Trophoblast cell (in vitro differentiated cells and primary cell): ENCODE data around the gene DDIAS.

Source experiments
- DNase-seq, 2 donors: peaks; one replicate each; pipeline ENCODE4 v3.0.0-alpha.2; 2016
- H2AFZ ChIP-seq: 2 replicates; pipeline ENCODE4 v1.6.1; 2013; ENCODE audit warnings: low read length, moderate library complexity, mild to moderate bottlenecking; ENCODE audit not compliant: insufficient read depth, poor library complexity
- H2AK5ac ChIP-seq: 2 replicates; pipeline ENCODE4 v1.6.1; 2013; ENCODE audit warnings: mild to moderate bottlenecking, low read length
- H2BK120ac ChIP-seq: 2 replicates; pipeline ENCODE4 v1.6.1; 2013; ENCODE audit warnings: low read length, mild to moderate bottlenecking, moderate library complexity; ENCODE audit not compliant: insufficient read depth, poor library complexity
- H2BK12ac ChIP-seq: 2 replicates; pipeline ENCODE4 v1.6.1; 2013; ENCODE audit warnings: mild to moderate bottlenecking, low read length, moderate library complexity
- H2BK5ac ChIP-seq: 2 replicates; pipeline ENCODE4 v1.6.1; 2013; ENCODE audit warnings: low read length, low read depth, moderate library complexity, mild to moderate bottlenecking; ENCODE audit not compliant: poor library complexity
- H3K14ac ChIP-seq: 2 replicates; pipeline ENCODE4 v1.6.1; 2013; ENCODE audit warnings: mild to moderate bottlenecking, low read length
- H3K18ac ChIP-seq: 2 replicates; pipeline ENCODE4 v1.6.1; 2013; ENCODE audit warnings: mild to moderate bottlenecking, low read length
- H3K23ac ChIP-seq: 2 replicates; pipeline ENCODE4 v1.6.1; 2013; ENCODE audit warnings: low read length
- H3K27ac ChIP-seq: 2 replicates; pipeline ENCODE4 v1.5.1; 2013; ENCODE audit warnings: low read depth, mild to moderate bottlenecking, inconsistent platforms, low read length, moderate library complexity
- H3K27me3 ChIP-seq: 2 replicates; pipeline ENCODE4 v1.6.1; 2013; ENCODE audit warnings: inconsistent platforms, mild to moderate bottlenecking, low read length, moderate library complexity; ENCODE audit not compliant: insufficient read depth
- H3K36me3 ChIP-seq, 2 experiments: 1 replicate in 1 of 2; 2 replicates in 1 of 2; pipeline ENCODE4 v1.6.1; 2013; ENCODE audit warnings: low read length in 2 of 2, mild to moderate bottlenecking in 2 of 2, moderate library complexity in 1 of 2; ENCODE audit not compliant: insufficient read depth in 2 of 2, control insufficient read depth in 1 of 2
- H3K4ac ChIP-seq: 2 replicates; pipeline ENCODE4 v1.6.1; 2013; ENCODE audit warnings: low read depth, mild to moderate bottlenecking, low read length, moderate library complexity
- H3K4me1 ChIP-seq, 2 experiments: 1 replicate in 1 of 2; 2 replicates in 1 of 2; pipeline ENCODE4 v1.6.1; 2013; ENCODE audit warnings: low read length in 2 of 2, mild to moderate bottlenecking in 2 of 2, moderate library complexity in 1 of 2; ENCODE audit not compliant: insufficient read depth in 2 of 2, control insufficient read depth in 1 of 2
- H3K4me2 ChIP-seq: 2 replicates; pipeline ENCODE4 v1.6.1; 2013; ENCODE audit warnings: inconsistent platforms, mild to moderate bottlenecking, low read length, moderate library complexity
- H3K4me3 ChIP-seq: 2 replicates; pipeline ENCODE4 v1.5.1; 2013; ENCODE audit warnings: mild to moderate bottlenecking, low read depth, low read length, inconsistent platforms
- H3K79me1 ChIP-seq: one replicate; pipeline ENCODE4 v1.6.1; 2013; ENCODE audit warnings: low read length
- H3K79me2 ChIP-seq: 2 replicates; pipeline ENCODE4 v1.6.1; 2013; ENCODE audit warnings: low read length, mild to moderate bottlenecking; ENCODE audit not compliant: control insufficient read depth, insufficient read depth, poor library complexity
- H3K9ac ChIP-seq: 2 replicates; pipeline ENCODE4 v1.6.1; 2013; ENCODE audit warnings: mild to moderate bottlenecking, low read length
- H3K9me3 ChIP-seq: 2 replicates; pipeline ENCODE4 v1.6.1; 2013; ENCODE audit warnings: low read depth, mild to moderate bottlenecking, control low read depth, inconsistent platforms, low read length; ENCODE audit not compliant: insufficient read depth
- H4K12ac ChIP-seq: 2 replicates; pipeline ENCODE4 v1.6.1; 2013; ENCODE audit warnings: low read depth, mild to moderate bottlenecking, low read length, moderate library complexity
- H4K8ac ChIP-seq: 2 replicates; pipeline ENCODE4 v1.6.1; 2013; ENCODE audit warnings: low read depth, mild to moderate bottlenecking, low read length, moderate library complexity
- H4K91ac ChIP-seq: one replicate; pipeline ENCODE4 v1.6.1; 2013; ENCODE audit warnings: low read depth, mild to moderate bottlenecking, low read length, moderate library complexity
- WGBS: extraction: QIAGEN DNeasy Blood & Tissue Kit; methylation state at CpG from one replicate; pipeline ENCODE4 v1.1.7; 2013; ENCODE audit warnings: missing lambda C conversion rate; ENCODE audit not compliant: insufficient read length, insufficient coverage; ENCODE audit errors: extremely low coverage; 5-methylcytosine and 5-hydroxymethylcytosine counted together

The DDIAS gene

GRCh38 chr11:82930734-82931133 lies 29.2 kb downstream of the DDIAS start:
- Histone ChIP-seq H2AFZ (no peak overlapping the region), H3K23ac (no peak overlapping the region), H2BK12ac (no peak overlapping the region), H3K36me3 (peaks cover 0 to 4% of the 10 kb centered on the region in 2 experiments), H2BK120ac (no peak overlapping the region), H2AK5ac (no peak overlapping the region), H3K27ac (no peak overlapping the region), H3K9me3 (no peaks in the 10 kb centered on the region), H3K27me3 (no peaks in the 10 kb centered on the region), H3K9ac (no peak overlapping the region), H4K12ac (no peak overlapping the region), H2BK5ac (no peak overlapping the region), H4K8ac (no peak overlapping the region), H3K4me1 (no peaks in the 10 kb centered on the region), H3K18ac (no peak overlapping the region), H3K4ac (no peak overlapping the region), H3K4me3 (no peak overlapping the region), H3K4me2 (no peak overlapping the region), H4K91ac (no peak overlapping the region), H3K14ac (no peak overlapping the region), H3K79me2 (no peaks in the 10 kb centered on the region), H3K79me1 (no peaks in the 10 kb centered on the region)
- WGBS: no CpG with 5 or more reads among the region's 2 CpGs
- DNase-seq: no peak

DNA sequence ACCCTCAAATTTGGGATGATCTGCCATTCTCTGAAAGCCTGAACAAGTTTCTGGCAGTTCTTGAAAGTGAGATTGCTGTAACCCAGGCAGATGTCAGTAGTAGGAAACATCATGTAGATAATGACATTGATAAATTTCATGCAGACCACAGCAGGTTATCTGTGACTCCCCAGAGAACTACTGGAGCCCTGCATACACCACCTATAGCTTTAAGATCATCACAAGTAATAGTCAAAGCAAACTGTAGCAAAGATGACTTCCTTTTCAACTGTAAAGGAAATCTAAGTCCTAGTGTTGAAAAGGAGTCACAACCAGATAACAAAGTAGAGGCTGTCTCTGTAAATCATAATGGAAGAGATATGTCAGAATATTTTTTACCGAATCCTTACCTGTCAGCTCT lies 31.0 kb downstream of the DDIAS start:
- Histone ChIP-seq H3K9me3 (no peaks in the 10 kb centered on the region), H2BK120ac (no peak overlapping the region), H2AK5ac (no peak overlapping the region), H4K8ac (no peak overlapping the region), H2BK5ac (no peak overlapping the region), H3K4ac (no peak overlapping the region), H3K4me1 (no peaks in the 10 kb centered on the region), H3K27me3 (no peaks in the 10 kb centered on the region), H3K23ac (no peak overlapping the region), H3K4me3 (no peak overlapping the region), H2BK12ac (no peak overlapping the region), H3K27ac (no peak overlapping the region), H3K36me3 (peaks cover 0 to 4% of the 10 kb centered on the region in 2 experiments), H2AFZ (no peak overlapping the region), H3K4me2 (no peak overlapping the region), H3K79me1 (no peaks in the 10 kb centered on the region), H4K91ac (no peak overlapping the region), H3K9ac (no peak overlapping the region), H3K79me2 (no peaks in the 10 kb centered on the region), H3K14ac (no peak overlapping the region), H3K18ac (no peak overlapping the region), H4K12ac (no peak overlapping the region)
- no peak for DNase-seq
- WGBS: no CpG with 5 or more reads among the region's 1 CpG

GRCh38 chr11:82936261-82936660 lies 34.7 kb downstream of the DDIAS start:
- no peak overlapping the region for H3K4ac ChIP-seq
- H3K4me3 ChIP-seq: no peak overlapping the region
- no peak overlapping the region for H3K27ac ChIP-seq
- no peak overlapping the region for H3K4me2 ChIP-seq
- H3K18ac ChIP-seq: no peak overlapping the region
- no peak overlapping the region for H2BK5ac ChIP-seq
- H3K27me3 ChIP-seq: no peaks in the 10 kb centered on the region
- no peak overlapping the region for H2AK5ac ChIP-seq
- H3K36me3 ChIP-seq: peaks cover 0 to 4% of the 10 kb centered on the region in 2 experiments
- WGBS: no CpG with 5 or more reads among the region's 3 CpGs
- no peak for DNase-seq
- H3K9ac ChIP-seq: no peak overlapping the region
- H3K9me3 ChIP-seq: no peaks in the 10 kb centered on the region
- peaks cover 0 to 2% of the 10 kb centered on the region in 2 experiments for H3K4me1 ChIP-seq
- H2AFZ ChIP-seq: no peak overlapping the region
- H3K14ac ChIP-seq: no peak overlapping the region
- H2BK12ac ChIP-seq: no peak overlapping the region
- no peaks in the 10 kb centered on the region for H3K79me1 ChIP-seq
- no peak overlapping the region for H4K12ac ChIP-seq
- H3K23ac ChIP-seq: no peak overlapping the region
- H4K8ac ChIP-seq: no peak overlapping the region
- H3K79me2 ChIP-seq: no peaks in the 10 kb centered on the region
- H2BK120ac ChIP-seq: no peak overlapping the region
- H4K91ac ChIP-seq: no peak overlapping the region

GRCh38 chr11:82937554-82937953 lies 36.0 kb downstream of the DDIAS start:
- Histone ChIP-seq H3K27me3 (no peaks in the 10 kb centered on the region), H2AFZ (no peak overlapping the region), H3K79me1 (no peaks in the 10 kb centered on the region), H2BK12ac (no peak overlapping the region), H3K9ac (no peak overlapping the region), H3K27ac (no peak overlapping the region), H3K23ac (no peak overlapping the region), H4K8ac (no peak overlapping the region), H3K9me3 (peaks cover 2% of the 10 kb centered on the region), H3K4me1 (peaks cover 0 to 2% of the 10 kb centered on the region in 2 experiments), H3K4me2 (no peak overlapping the region), H2BK120ac (no peak overlapping the region), H3K14ac (no peak overlapping the region), H3K36me3 (peaks cover 0 to under 1% of the 10 kb centered on the region in 2 experiments), H2AK5ac (no peak overlapping the region), H4K91ac (no peak overlapping the region), H2BK5ac (no peak overlapping the region), H3K18ac (no peak overlapping the region), H3K4me3 (no peak overlapping the region), H4K12ac (no peak overlapping the region), H3K4ac (no peak overlapping the region), H3K79me2 (no peaks in the 10 kb centered on the region)
- WGBS: no CpG with 5 or more reads among the region's 2 CpGs
- no peak for DNase-seq
